ENCODE data around the gene RNU7-1.

RNU7-1 gene

GRCh38 chr12:6974180-6974579, 30.6 kb downstream of the RNU7-1 start:
- no peak for DNase-seq
- H3K9ac ChIP-seq (ENCODE audit: low read length) = no peak overlapping the region
- no peak overlapping the region for H2AFZ ChIP-seq (ENCODE audit: low read length)
- H3K36me3 ChIP-seq (replicated peaks; ENCODE audit: insufficient read depth, low read length) = 0 out of 2 replicates have a peak, but pooled peaks cover 7% of the 10 kb centered on the region
- H3F3A ChIP-seq (ENCODE audit: insufficient read depth, low read length) = peaks cover 36% of the 10 kb centered on the region
- peaks cover 68% of the 10 kb centered on the region for H3K79me2 ChIP-seq (ENCODE audit: low read length)
- no peaks in the 10 kb centered on the region for H4K20me1 ChIP-seq (ENCODE audit: insufficient read depth, low read length)
- peaks cover 51% of the 10 kb centered on the region for H3K4me1 ChIP-seq (ENCODE audit: low read length)
- peak overlapping the region; percentile 83; the same call in 1 of the 2 replicates for H3K27ac ChIP-seq (ENCODE audit: low read length)
- TF ChIP-seq EZH2 (optimal IDR thresholded peaks at IDR 0.05; ENCODE audit: low read depth, low read length) (no peak), CTCF (IDR thresholded peaks at IDR 0.05; ENCODE audit: low read length) (no peak), EZH2phosphoT487 (IDR thresholded peaks at IDR 0.05; ENCODE audit: low read length) (no peak)
- H3K9me2 ChIP-seq (replicated peaks; ENCODE audit: insufficient read depth, low read length) = no peaks in the 10 kb centered on the region
- peak overlapping the region; percentile 18; the same call in 1 of the 2 replicates for H3K4me2 ChIP-seq (ENCODE audit: low read depth, low read length)
- H3K27me3 ChIP-seq (replicated peaks; ENCODE audit: insufficient read depth, low read length) = no peaks in the 10 kb centered on the region
- no peaks in the 10 kb centered on the region for H3K9me3 ChIP-seq (replicated peaks; ENCODE audit: insufficient read depth, low read length)
- no peak overlapping the region for H3K4me3 ChIP-seq (ENCODE audit: low read length)

- H3K9me3 ChIP-seq (replicated peaks; ENCODE audit: insufficient read depth, low read length) = no peaks in the 10 kb centered on the region
- peak overlapping the region; percentile 21; the same call in 1 of the 2 replicates for H3K4me2 ChIP-seq (ENCODE audit: low read depth, low read length)
- H3K27me3 ChIP-seq (replicated peaks; ENCODE audit: insufficient read depth, low read length) = no peaks in the 10 kb centered on the region
- no peak overlapping the region for H2AFZ ChIP-seq (ENCODE audit: low read length)
- peak; percentile 71 for DNase-seq
- peaks cover 34% of the 10 kb centered on the region for H3F3A ChIP-seq (ENCODE audit: insufficient read depth, low read length)
- 0 out of 2 replicates have a peak, but pooled peaks cover 7% of the 10 kb centered on the region for H3K36me3 ChIP-seq (replicated peaks; ENCODE audit: insufficient read depth, low read length)
- peaks cover 49% of the 10 kb centered on the region for H3K4me1 ChIP-seq (ENCODE audit: low read length)
- peak overlapping the region; percentile 31 for H3K9ac ChIP-seq (ENCODE audit: low read length)
- no peaks in the 10 kb centered on the region for H4K20me1 ChIP-seq (ENCODE audit: insufficient read depth, low read length)
- H3K27ac ChIP-seq (ENCODE audit: low read length) = peak overlapping the region; percentile 83
- peaks cover 55% of the 10 kb centered on the region for H3K79me2 ChIP-seq (ENCODE audit: low read length)
- H3K4me3 ChIP-seq (ENCODE audit: low read length) = no peak overlapping the region
- no peaks in the 10 kb centered on the region for H3K9me2 ChIP-seq (replicated peaks; ENCODE audit: insufficient read depth, low read length)
- TF ChIP-seq EZH2phosphoT487 (IDR thresholded peaks at IDR 0.05; ENCODE audit: low read length) (no peak), CTCF (IDR thresholded peaks at IDR 0.05; ENCODE audit: low read length) (no peak), EZH2 (optimal IDR thresholded peaks at IDR 0.05; ENCODE audit: low read depth, low read length) (no peak)
Observed at GRCh38 chr12:6975297-6976032, 31.8 kb downstream of the RNU7-1 start.

GRCh38 chr12:6977653-6978052, 34.0 kb downstream of the RNU7-1 start:
- Histone ChIP-seq H3K36me3 (replicated peaks; ENCODE audit: insufficient read depth, low read length) (0 out of 2 replicates have a peak, but pooled peaks cover 7% of the 10 kb centered on the region), H3K27ac (ENCODE audit: low read length) (no peak overlapping the region)

More at GRCh38 chr12:6977653-6978052, 34.0 kb downstream of the RNU7-1 start:
- Histone ChIP-seq H3K27me3 (replicated peaks; ENCODE audit: insufficient read depth, low read length) (no peaks in the 10 kb centered on the region), H3K4me3 (ENCODE audit: low read length) (no peak overlapping the region), H3K9ac (ENCODE audit: low read length) (no peak overlapping the region), H3K79me2 (ENCODE audit: low read length) (peaks cover 35% of the 10 kb centered on the region), H3K9me3 (replicated peaks; ENCODE audit: insufficient read depth, low read length) (no peaks in the 10 kb centered on the region), H3K9me2 (replicated peaks; ENCODE audit: insufficient read depth, low read length) (no peaks in the 10 kb centered on the region), H3F3A (ENCODE audit: insufficient read depth, low read length) (peaks cover 29% of the 10 kb centered on the region), H3K4me2 (ENCODE audit: low read depth, low read length) (no peak overlapping the region), H4K20me1 (ENCODE audit: insufficient read depth, low read length) (no peaks in the 10 kb centered on the region), H2AFZ (ENCODE audit: low read length) (no peak overlapping the region), H3K4me1 (ENCODE audit: low read length) (peaks cover 38% of the 10 kb centered on the region)
- TF ChIP-seq EZH2phosphoT487 (IDR thresholded peaks at IDR 0.05; ENCODE audit: low read length) (no peak), EZH2 (optimal IDR thresholded peaks at IDR 0.05; ENCODE audit: low read depth, low read length) (no peak), CTCF (IDR thresholded peaks at IDR 0.05; ENCODE audit: low read length) (no peak)
- no peak for DNase-seq
